WI38 (cell line): ENCODE measurements around the gene ZNF525.

Source experiments
- H3K4me3 ChIP-seq: 2 replicates; pipeline ENCODE4 v1.5.1; 2011; ENCODE audit warnings: low read depth, mild to moderate bottlenecking, control low read depth, low read length
- TF ChIP-seq, protein P1 (sequence below): IDR thresholded peaks from 2 replicates; pipeline ENCODE4 v1.5.1; 2012; ENCODE audit warnings: low read depth, mild to moderate bottlenecking, control low read depth, low read length

The ZNF525 gene

DNA sequence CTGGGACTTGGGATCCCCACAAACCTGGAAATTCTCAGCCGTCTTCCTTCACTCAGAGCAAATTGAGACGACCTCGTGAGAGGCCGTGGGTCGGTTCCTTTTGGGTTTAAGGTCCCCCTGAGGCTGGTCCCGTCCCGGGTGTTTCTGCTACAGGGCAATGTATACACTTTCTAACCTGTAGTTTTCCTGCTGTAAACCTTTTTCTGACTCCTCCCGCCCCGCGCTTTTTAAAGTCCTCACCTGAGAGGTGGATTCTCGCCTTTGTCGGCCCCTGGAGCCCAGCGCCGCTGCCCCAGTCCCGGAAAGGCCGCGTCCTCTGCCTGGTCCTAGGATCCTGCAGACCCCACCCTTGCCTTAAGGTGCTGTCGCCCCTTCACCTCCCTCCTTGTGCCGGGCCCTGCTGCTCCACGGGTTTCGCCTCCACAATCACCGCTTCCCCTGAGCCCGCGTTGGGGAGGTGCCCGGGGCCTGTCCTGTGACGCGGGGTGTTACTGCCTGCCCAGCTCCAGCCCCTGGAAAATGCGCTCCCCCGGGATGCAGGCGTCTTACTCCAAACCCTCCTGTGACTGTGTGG lies 66.7 kb downstream of the ZNF525 start:
- TF ChIP-seq, protein P1, sequence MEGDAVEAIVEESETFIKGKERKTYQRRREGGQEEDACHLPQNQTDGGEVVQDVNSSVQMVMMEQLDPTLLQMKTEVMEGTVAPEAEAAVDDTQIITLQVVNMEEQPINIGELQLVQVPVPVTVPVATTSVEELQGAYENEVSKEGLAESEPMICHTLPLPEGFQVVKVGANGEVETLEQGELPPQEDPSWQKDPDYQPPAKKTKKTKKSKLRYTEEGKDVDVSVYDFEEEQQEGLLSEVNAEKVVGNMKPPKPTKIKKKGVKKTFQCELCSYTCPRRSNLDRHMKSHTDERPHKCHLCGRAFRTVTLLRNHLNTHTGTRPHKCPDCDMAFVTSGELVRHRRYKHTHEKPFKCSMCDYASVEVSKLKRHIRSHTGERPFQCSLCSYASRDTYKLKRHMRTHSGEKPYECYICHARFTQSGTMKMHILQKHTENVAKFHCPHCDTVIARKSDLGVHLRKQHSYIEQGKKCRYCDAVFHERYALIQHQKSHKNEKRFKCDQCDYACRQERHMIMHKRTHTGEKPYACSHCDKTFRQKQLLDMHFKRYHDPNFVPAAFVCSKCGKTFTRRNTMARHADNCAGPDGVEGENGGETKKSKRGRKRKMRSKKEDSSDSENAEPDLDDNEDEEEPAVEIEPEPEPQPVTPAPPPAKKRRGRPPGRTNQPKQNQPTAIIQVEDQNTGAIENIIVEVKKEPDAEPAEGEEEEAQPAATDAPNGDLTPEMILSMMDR, result no peak
- peak overlapping the region; percentile 92 for H3K4me3 ChIP-seq
